WI38 (cell line): Measurements from ENCODE around the gene IAH1.

ENCODE experiments used
- H3K4me3 ChIP-seq: 2 replicates; pipeline ENCODE4 v1.5.1; 2011; ENCODE audit warnings: low read depth, mild to moderate bottlenecking, control low read depth, low read length
- CTCF ChIP-seq: IDR thresholded peaks from 2 replicates; pipeline ENCODE4 v1.5.1; 2012; ENCODE audit warnings: low read depth, mild to moderate bottlenecking, control low read depth, low read length

IAH1 gene

GRCh38 chr2:9527995-9528787 lies 53.8 kb downstream of the IAH1 start:
- no peak overlapping the region for H3K4me3 ChIP-seq
- no peak for TF ChIP-seq CTCF

GRCh38 chr2:9532421-9532820 lies 58.1 kb downstream of the IAH1 start:
- H3K4me3 ChIP-seq, result no peak overlapping the region
- TF ChIP-seq CTCF, result no peak

GRCh38 chr2:9533663-9534062 lies 59.3 kb downstream of the IAH1 start:
- H3K4me3 ChIP-seq, result no peak overlapping the region
- no peak for TF ChIP-seq CTCF

DNA sequence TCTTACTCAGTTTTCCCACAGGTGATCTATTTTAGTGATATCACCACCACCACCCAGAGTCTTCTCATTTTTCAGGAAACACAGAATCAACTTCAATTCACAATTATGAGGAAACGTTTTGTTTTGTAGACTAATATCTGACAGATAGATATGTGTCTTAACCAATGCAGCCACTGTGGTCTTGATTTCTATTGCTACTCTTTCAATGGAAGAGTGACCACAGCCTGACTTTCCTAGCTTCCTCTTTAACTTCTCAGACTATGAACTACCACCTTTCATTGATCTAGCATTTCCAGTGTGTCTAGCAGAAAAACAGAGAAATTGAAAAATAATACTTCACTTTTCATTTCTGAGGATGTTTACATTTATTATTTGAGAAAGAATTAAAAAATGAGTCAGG lies 60.8 kb downstream of the IAH1 start:
- TF ChIP-seq CTCF, result no peak
- H3K4me3 ChIP-seq, result no peak overlapping the region

DNA sequence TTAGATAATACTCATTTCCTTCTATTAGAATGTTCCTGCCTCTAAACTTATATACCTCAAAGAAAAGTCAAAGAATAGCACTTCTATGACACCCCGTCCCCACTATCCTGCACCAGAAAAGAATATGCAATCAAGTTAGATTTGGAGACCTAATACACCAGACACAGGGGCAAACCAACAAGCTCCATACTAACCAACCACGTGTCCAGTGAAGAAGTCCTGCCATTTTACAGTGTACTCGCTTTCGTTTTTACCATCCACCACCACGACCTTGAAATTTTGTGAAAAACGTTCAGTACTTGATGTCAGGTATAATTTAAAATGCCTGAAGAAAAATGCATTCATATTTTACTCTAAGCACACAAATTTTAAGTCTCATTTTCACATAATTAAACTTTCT lies 62.2 kb downstream of the IAH1 start:
- no peak overlapping the region for H3K4me3 ChIP-seq
- no peak for TF ChIP-seq CTCF

DNA sequence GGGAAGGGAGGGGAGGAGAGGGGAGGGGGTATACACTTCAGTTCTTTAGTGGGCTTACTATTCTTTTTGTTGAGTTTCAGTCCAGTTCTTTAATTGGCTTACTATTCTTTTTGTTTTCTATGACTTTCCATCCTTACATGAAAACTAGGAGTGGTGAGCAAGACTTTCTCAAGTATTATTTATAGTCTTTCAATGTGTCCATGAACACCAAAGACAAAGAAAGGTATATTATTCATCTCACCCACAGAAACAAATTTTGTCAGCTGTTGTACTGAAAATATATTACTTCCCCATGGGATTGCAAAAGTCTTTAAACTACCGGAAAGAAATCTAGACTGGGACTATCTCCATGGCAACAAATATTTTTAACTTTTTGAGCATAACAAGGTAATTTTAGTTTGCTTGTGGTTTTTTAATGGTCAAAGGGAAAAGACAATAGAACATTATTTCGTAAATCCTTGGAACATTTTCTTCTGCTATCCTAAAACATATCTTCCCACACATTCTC lies 63.7 kb downstream of the IAH1 start:
- TF ChIP-seq CTCF, result no peak
- no peak overlapping the region for H3K4me3 ChIP-seq
